Measurements from ENCODE around the gene DOP1B.
"Not testable (repeated sequence)": the region's sequence is repeated elsewhere in the genome, so short reads cannot be mapped to it uniquely, and the experiment has no call there.

The DOP1B gene, protein sequence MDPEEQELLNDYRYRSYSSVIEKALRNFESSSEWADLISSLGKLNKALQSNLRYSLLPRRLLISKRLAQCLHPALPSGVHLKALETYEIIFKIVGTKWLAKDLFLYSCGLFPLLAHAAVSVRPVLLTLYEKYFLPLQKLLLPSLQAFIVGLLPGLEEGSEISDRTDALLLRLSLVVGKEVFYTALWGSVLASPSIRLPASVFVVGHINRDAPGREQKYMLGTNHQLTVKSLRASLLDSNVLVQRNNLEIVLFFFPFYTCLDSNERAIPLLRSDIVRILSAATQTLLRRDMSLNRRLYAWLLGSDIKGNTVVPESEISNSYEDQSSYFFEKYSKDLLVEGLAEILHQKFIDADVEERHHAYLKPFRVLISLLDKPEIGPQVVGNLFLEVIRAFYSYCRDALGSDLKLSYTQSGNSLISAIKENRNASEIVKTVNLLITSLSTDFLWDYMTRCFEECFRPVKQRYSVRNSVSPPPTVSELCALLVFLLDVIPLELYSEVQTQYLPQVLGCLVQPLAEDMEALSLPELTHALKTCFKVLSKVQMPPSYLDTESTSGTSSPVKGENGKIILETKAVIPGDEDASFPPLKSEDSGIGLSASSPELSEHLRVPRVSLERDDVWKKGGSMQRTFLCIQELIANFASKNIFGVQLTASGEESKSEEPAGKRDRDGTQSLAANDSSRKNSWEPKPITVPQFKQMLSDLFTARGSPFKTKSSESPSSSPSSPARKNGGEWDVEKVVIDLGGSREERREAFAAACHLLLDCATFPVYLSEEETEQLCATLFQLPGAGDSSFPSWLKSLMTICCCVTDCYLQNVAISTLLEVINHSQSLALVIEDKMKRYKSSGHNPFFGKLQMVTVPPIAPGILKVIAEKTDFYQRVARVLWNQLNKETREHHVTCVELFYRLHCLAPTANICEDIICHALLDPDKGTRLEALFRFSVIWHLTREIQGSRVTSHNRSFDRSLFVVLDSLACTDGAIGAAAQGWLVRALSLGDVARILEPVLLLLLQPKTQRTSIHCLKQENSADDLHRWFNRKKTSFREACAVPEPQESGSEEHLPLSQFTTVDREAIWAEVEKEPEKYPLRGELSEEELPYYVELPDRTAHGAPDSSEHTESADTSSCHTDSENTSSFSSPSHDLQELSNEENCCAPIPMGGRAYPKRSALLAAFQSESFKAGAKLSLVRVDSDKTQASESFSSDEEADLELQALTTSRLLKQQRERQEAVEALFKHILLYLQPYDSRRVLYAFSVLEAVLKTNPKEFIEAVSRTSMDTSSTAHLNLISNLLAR (N-terminal part only)

GRCh38 chr21:36156815-36157670 is at the start of gene DOP1B:
Gene DOP1B (plus strand): TSS chr21:36156824. CDS start chr21:36164734, 7,910 bp downstream.
- DNase-seq (ENCODE audit: low spot score) = no peak

- no peak for DNase-seq (ENCODE audit: low spot score)
Observed at GRCh38 chr21:36109868-36110267, 46.8 kb upstream of the DOP1B start.

GRCh38 chr21:36111238-36111637 is 45.4 kb upstream of the DOP1B start:
- DNase-seq (ENCODE audit: low spot score) = no peak

DNA sequence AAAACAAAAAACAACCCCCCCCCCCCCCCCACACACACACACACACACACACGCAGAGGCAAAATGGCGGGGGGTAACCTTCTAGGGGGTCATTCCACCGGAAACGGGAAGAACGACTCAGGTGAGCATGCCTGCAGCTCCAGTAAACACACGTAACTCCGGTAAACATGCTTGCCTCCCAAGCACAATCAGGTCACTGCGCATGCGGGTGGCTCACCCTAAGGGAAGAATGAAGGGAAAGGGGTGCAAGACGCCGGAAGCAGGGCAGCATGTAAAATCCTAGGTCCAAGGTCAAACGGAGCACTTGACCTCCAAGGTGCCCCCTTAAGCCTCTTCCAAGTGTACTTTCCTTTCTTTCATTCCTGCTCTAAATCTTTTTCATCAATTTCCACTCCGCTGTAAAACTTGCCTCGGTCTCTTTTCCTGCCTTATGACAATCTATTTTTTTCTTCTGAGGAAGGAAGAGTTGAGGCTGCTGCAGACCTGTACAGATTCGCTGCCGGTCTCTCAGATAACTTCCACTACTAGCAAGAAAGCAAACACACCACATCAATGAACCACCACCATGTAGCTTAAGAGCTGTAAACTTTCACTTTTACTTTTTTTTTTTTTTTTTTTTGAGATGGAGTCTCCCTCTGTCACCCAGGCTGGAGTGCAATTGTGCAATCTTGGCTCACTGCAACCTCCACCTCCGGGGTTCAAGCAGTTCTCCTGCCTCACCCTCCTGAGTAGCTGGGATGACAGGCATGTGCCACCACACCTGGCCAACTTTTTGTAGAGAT is 42.8 kb upstream of the DOP1B start:
- DNase-seq (ENCODE audit: low spot score) = no peak

- no peak for DNase-seq (ENCODE audit: low spot score)
Observed at GRCh38 chr21:36115138-36115730, 41.4 kb upstream of the DOP1B start.

DNA sequence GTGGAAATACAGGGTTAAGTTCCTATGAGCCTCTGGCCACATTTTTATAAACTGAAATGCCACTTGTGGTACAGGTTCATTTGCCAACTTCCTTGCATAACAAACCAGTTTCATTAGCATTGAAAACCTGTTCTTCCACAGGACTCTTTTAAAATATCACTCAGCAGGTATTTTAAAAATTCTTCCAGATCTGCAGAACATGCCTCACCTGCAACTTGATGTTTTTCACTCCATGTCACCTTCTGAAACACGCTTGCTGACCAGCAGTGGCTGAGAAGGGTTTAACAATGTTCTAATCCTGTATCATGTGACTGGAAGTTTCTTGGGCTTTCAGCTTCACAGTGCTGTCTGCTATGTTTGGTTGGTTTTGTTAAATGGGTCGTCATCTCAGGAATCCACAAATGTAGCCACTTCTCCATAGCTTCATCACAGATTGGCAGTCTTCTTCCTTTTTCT is 39.3 kb upstream of the DOP1B start:
- no peak for DNase-seq (ENCODE audit: low spot score)

DNA sequence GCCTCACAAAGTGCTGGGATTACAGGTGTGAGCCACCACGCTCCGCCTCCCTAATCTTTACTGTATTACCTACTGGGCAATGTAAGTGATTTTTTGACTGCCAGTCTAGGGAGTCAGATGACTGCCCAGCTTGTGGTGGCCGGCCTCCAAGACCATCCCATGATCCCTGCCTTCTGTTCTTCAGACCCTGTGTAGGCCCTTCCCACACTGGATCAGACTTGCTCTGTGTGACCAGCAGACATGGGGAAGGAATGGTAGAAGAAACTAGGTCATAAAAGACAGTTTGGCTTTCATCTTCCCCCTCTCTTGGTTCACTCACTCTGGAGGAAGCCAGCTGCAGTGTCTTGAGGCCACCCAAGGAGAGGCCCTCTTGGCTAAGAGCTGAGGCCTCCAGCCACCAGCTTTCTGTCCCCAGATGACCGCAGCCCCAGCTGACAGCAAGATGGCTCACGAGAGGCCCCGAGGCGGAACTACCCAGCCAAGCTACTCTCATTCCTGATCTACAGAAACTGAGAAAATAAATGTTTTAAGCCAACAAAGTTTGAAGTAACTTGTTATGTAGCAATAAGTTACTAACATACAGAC is 36.2 kb upstream of the DOP1B start:
- peak; percentile 52 for DNase-seq (ENCODE audit: low spot score)

GRCh38 chr21:36122977-36123376 is 33.6 kb upstream of the DOP1B start:
- no peak for DNase-seq (ENCODE audit: low spot score)

DNA sequence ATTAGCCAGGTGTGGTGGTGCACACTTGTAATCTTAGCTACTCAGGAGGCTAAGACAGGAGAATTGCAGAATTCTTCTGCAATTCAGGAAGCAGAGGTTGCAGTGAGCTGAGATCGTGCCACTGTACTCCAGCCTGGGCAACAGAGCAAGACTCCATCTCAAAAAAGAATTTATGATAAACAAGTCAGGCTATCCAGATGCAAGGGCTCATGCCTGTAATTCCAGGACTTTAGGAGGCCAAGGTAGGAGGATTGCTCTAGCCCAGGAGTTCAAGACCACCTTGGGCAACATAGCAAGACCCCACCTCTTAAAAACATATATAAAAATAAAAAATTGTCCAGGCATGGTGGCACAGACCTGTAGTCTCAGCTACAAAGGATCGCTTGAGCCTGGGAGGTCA is 32.2 kb upstream of the DOP1B start:
- no peak for DNase-seq (ENCODE audit: low spot score)

- peak; percentile 58 for DNase-seq (ENCODE audit: low spot score)
Observed at GRCh38 chr21:36125512-36126207, 31.0 kb upstream of the DOP1B start.

DNA sequence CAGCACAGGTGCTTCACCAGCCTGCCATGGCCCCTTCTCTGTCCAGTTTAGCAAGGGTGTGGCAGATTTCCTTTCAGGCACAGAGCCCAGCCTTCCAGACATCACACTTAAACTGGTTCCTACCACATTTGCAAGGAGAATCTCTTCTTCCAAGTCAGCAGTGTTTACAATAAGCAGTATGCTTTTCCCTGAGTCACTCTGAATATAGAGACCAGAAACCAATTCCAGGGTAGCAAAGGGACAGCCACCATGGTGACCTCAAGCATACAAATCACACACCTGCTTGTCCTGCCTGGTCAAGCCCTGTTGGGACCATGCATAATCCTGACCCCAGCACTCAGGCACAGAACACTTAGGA is 30.4 kb upstream of the DOP1B start:
- DNase-seq (ENCODE audit: low spot score) = no peak

GRCh38 chr21:36126621-36127110 is 30.0 kb upstream of the DOP1B start:
- DNase-seq (ENCODE audit: low spot score) = no peak

DNA sequence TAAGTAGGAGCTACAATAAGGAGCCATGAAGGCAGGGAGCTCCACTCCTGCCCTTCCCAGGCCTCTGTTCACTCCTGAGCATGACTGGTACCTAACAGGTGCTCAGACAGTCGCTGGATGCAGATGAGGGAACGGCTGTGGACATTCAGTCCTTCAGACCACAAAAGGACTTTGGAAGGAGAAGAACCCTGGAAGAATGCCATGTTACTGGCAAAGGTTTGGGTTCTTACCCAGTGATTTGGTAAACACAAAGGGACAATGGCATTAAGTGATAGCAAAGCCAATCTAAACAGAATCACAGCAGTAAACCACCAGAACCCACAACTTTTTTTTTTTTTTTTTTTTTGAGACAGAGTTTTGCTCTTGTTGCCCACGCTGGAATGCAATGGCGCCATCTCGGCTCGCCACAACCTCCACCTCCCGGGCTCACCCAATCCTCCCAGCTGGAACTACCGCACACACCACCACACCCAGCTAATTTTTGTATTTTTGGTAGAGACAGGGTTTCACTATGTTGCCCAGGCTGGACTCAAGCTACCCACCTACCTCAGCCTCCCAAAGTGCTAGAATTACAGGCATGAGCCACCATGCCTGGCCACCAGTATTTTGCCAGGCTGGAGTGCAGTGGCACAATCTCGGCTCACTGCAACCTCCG is 29.2 kb upstream of the DOP1B start:
- no peak for DNase-seq (ENCODE audit: low spot score)

GRCh38 chr21:36127977-36128376 is 28.6 kb upstream of the DOP1B start:
- no peak for DNase-seq (ENCODE audit: low spot score)

DNA sequence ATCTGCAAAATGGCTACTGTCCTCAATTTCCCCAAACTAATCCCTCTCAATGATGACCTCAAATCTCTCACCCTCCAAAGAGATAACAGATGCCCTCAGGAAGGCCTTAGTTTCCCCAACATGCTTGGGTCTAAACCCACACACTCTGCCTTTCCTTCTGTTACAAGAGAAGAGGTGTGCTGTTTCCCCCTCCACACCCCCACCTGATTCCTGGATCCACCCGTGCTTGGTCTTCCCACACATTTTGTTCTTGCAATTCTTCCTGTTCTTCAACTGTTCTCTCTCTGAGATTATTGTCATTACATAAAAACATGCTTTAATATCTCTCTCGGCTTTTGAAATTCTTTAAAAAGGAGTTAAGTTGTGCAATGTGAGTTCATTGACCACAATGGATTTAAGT is 27.4 kb upstream of the DOP1B start:
- DNase-seq (ENCODE audit: low spot score) = no peak

DNA sequence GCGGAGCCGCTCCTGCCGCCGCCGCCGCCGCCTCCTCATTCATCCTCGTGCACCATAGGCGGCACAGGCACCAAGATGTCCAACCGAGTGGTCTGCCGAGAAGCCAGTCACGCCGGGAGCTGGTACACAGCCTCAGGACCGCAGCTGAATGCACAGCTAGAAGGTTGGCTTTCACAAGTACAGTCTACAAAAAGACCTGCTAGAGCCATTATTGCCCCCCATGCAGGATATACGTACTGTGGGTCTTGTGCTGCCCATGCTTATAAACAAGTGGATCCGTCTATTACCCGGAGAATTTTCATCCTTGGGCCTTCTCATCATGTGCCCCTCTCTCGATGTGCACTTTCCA is 26.2 kb upstream of the DOP1B start:
- not testable (repeated sequence) for DNase-seq (ENCODE audit: low spot score)

- not testable (repeated sequence) for DNase-seq (ENCODE audit: low spot score)
Observed at GRCh38 chr21:36130839-36131238, 25.8 kb upstream of the DOP1B start.

- no peak for DNase-seq (ENCODE audit: low spot score)
Observed at GRCh38 chr21:36132696-36133095, 23.9 kb upstream of the DOP1B start.
